T-helper 2 cell (primary cell): ENCODE measurements around the gene ACKR3.
A peak's percentile ranks its signal among the peaks of the same experiment; 100 is the strongest.

Source experiments
- DNase-seq, 5 experiments: peaks; one replicate each; pipeline versions ENCODE4 v3.0.0 to v3.0.0-alpha.2; 2012 to 2022

The ACKR3 gene

GRCh38 chr2:236550290-236550689 is 19.3 kb upstream of the ACKR3 start:
- no peak for DNase-seq

GRCh38 chr2:236550701-236551465 is 18.7 kb upstream of the ACKR3 start:
- DNase-seq, result peak in 1 of 5 experiments; percentile 52

- no peak for DNase-seq
Observed at GRCh38 chr2:236551471-236552211, 18.0 kb upstream of the ACKR3 start.

- DNase-seq, result peak in 1 of 5 experiments; percentile 37
Observed at GRCh38 chr2:236552212-236552542, 17.4 kb upstream of the ACKR3 start.

- no peak for DNase-seq
Observed at GRCh38 chr2:236552581-236553363, 16.9 kb upstream of the ACKR3 start.

GRCh38 chr2:236553522-236553921 is 16.1 kb upstream of the ACKR3 start:
- no peak for DNase-seq

GRCh38 chr2:236554629-236555282 is 14.9 kb upstream of the ACKR3 start:
- peak in 1 of 5 experiments; percentile 37 for DNase-seq

GRCh38 chr2:236555481-236555880 is 14.1 kb upstream of the ACKR3 start:
- DNase-seq, result no peak

- DNase-seq, result no peak
Observed at GRCh38 chr2:236557306-236558030, 12.2 kb upstream of the ACKR3 start.

- DNase-seq, result no peak
Observed at GRCh38 chr2:236558036-236558435, 11.6 kb upstream of the ACKR3 start.

- DNase-seq, result no peak
Observed at GRCh38 chr2:236558993-236559978, 10.3 kb upstream of the ACKR3 start.

GRCh38 chr2:236561874-236562273 is 7.8 kb upstream of the ACKR3 start:
- DNase-seq, result no peak

GRCh38 chr2:236562434-236562833 is 7.2 kb upstream of the ACKR3 start:
- DNase-seq, result no peak

- DNase-seq, result no peak
Observed at GRCh38 chr2:236563953-236564352, 5.7 kb upstream of the ACKR3 start.

GRCh38 chr2:236565212-236565611 is 4.4 kb upstream of the ACKR3 start:
- no peak for DNase-seq

GRCh38 chr2:236565879-236566402 is 3.7 kb upstream of the ACKR3 start:
- no peak for DNase-seq

GRCh38 chr2:236566596-236566995 is 3.0 kb upstream of the ACKR3 start:
- DNase-seq, result no peak

GRCh38 chr2:236568068-236568921 is 1.3 kb upstream of the ACKR3 start:
- DNase-seq, result peak in 2 of 5 experiments; percentile 17 to 18

GRCh38 chr2:236568922-236569572 is 578 bp upstream of the ACKR3 start:
- no peak for DNase-seq
